ENCODE results near the gene PJA1. TPM values are rescaled to one million over a fixed set of nuclear protein-coding genes. Genes with fewer than 3 reads are reported as not detected.

The PJA1 gene
- total RNA-seq, 6 experiments from 2014 or later, result 3.9 to 10.4 (median 6.7) TPM

DNA sequence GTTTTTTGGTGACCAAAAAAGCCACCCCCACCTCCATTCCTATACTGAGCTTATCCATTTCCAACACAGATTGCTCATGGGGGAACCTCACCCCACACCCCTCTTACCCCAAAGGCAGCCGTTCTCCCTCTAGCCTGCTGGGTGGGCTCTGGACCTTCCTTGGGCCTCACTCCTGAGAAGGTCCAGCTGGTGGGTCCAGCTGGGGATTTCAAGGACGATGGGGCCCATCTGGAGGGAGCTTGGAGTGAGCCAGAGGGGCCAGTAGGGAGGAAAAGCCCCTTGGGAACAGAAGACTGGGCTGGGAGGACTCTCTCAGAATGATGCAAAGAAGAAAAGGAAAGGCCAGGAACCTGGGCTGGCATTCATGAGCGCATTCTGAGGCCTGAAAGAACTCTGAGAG, 42.0 kb upstream of the PJA1 start:
- Histone ChIP-seq H3K27ac (no peak overlapping the region), H3K4me3 (no peak overlapping the region), H3K9me3 (no peaks in the 10 kb centered on the region), H3K36me3 (no peaks in the 10 kb centered on the region), H3K4me1 (no peaks in the 10 kb centered on the region), H3K27me3 (no peaks in the 10 kb centered on the region)
- 41% methylated on average over 3 of the region's 3 CpGs for WGBS (ENCODE audit: insufficient coverage, low coverage, low lambda C conversion rate, missing lambda C conversion rate)
- TF ChIP-seq, protein P1, sequence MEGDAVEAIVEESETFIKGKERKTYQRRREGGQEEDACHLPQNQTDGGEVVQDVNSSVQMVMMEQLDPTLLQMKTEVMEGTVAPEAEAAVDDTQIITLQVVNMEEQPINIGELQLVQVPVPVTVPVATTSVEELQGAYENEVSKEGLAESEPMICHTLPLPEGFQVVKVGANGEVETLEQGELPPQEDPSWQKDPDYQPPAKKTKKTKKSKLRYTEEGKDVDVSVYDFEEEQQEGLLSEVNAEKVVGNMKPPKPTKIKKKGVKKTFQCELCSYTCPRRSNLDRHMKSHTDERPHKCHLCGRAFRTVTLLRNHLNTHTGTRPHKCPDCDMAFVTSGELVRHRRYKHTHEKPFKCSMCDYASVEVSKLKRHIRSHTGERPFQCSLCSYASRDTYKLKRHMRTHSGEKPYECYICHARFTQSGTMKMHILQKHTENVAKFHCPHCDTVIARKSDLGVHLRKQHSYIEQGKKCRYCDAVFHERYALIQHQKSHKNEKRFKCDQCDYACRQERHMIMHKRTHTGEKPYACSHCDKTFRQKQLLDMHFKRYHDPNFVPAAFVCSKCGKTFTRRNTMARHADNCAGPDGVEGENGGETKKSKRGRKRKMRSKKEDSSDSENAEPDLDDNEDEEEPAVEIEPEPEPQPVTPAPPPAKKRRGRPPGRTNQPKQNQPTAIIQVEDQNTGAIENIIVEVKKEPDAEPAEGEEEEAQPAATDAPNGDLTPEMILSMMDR (IDR thresholded peaks at IDR 0.05), result no peak
- no peak for TF ChIP-seq POLR2A (IDR thresholded peaks at IDR 0.05)
- ATAC-seq (no peak), DNase-seq (no peak)
- intact Hi-C loops (cut with DNase I), result no loop called here

DNA sequence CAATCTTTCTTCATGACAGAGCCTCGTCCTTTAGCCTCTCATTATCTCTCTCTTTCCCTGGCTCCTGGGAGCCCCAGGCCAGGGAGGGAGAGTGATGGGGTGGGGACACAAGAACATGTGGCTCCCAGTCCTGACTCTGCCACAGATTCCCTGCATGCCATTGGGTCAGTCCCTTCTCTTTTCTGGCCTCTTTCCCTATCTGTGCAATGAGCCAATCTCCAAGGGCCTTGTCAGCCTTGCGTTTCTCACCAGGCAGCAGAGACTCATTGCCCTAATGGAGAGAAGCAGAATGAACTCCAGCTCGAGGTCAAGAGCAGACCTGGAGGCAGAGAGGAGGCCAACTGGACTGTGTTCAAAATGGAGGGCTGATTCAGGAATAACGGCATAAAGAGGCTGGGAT, 38.4 kb upstream of the PJA1 start:
- H3K4me3 ChIP-seq, result no peak overlapping the region
- H3K27ac ChIP-seq, result no peak overlapping the region
- H3K9me3 ChIP-seq, result no peaks in the 10 kb centered on the region
- ATAC-seq (no peak), DNase-seq (no peak)
- WGBS (ENCODE audit: insufficient coverage, low coverage, low lambda C conversion rate, missing lambda C conversion rate), result 57% methylated on average over 3 of the region's 4 CpGs
- no peaks in the 10 kb centered on the region for H3K4me1 ChIP-seq
- H3K27me3 ChIP-seq, result no peaks in the 10 kb centered on the region
- no peaks in the 10 kb centered on the region for H3K36me3 ChIP-seq
- intact Hi-C loops (cut with DNase I), result no loop called here
- TF ChIP-seq, protein P1 (IDR thresholded peaks at IDR 0.05), result no peak
- no peak for TF ChIP-seq POLR2A (IDR thresholded peaks at IDR 0.05)

DNA sequence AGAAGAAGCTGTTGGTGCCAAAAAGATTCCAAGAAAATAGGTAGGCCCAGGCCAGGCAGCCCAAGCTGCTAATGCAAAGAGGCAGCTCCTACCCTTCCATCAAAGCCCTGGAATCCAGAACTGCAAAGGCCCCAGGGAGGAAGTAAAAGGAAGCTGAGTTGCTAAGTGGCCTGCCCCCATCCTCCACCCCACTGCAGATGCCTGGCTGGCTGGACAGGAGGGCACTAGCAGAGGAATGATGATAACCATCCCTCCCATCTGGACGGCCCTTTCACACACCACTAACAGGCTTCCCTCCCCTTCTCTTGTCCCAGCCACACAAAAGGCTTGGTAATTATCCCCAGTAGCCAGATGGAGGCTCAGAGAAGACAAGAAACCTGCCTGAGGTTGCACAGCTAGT, 32.4 kb upstream of the PJA1 start:
- no peak overlapping the region for H3K4me3 ChIP-seq
- H3K4me1 ChIP-seq, result no peaks in the 10 kb centered on the region
- intact Hi-C loops (cut with DNase I), result no loop called here
- no peaks in the 10 kb centered on the region for H3K9me3 ChIP-seq
- no peaks in the 10 kb centered on the region for H3K36me3 ChIP-seq
- H3K27ac ChIP-seq, result no peak overlapping the region
- no peak for ATAC-seq
- WGBS (ENCODE audit: insufficient coverage, low coverage, low lambda C conversion rate, missing lambda C conversion rate), result no CpG with 5 or more reads among the region's 1 CpG
- no peak for DNase-seq
- no peaks in the 10 kb centered on the region for H3K27me3 ChIP-seq
- no peak for TF ChIP-seq POLR2A (IDR thresholded peaks at IDR 0.05)
- TF ChIP-seq, protein P1 (IDR thresholded peaks at IDR 0.05), result no peak

DNA sequence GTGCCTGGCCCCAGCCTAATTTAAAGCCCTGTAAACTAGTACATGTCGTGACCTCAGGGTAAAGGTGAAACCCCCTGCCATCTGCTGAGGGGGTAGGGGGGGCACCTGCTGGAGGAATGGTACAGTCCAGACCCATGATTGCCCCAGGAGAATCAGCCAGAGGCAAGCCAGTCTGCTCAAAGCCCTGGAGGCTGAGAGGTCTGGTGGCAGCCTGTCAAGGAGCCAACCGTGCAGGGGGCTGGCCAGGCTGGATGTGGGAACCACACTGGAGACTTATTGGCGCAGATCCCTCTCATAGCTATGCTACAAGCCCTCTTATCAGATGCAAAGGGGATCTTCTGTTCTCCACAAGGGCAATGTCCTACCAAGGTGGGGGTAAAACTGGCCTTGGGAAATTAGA, 31.4 kb upstream of the PJA1 start:
- H3K27ac ChIP-seq, result no peak overlapping the region
- TF ChIP-seq POLR2A (IDR thresholded peaks at IDR 0.05), result no peak
- TF ChIP-seq, protein P1 (IDR thresholded peaks at IDR 0.05), result no peak
- H3K9me3 ChIP-seq, result no peaks in the 10 kb centered on the region
- H3K36me3 ChIP-seq, result no peaks in the 10 kb centered on the region
- ATAC-seq (no peak), DNase-seq (no peak)
- no peak overlapping the region for H3K4me3 ChIP-seq
- H3K27me3 ChIP-seq, result no peaks in the 10 kb centered on the region
- no peaks in the 10 kb centered on the region for H3K4me1 ChIP-seq
- intact Hi-C loops (cut with DNase I), result no loop called here
- 70% methylated on average over 3 of the region's 3 CpGs for WGBS (ENCODE audit: insufficient coverage, low coverage, low lambda C conversion rate, missing lambda C conversion rate)

DNA sequence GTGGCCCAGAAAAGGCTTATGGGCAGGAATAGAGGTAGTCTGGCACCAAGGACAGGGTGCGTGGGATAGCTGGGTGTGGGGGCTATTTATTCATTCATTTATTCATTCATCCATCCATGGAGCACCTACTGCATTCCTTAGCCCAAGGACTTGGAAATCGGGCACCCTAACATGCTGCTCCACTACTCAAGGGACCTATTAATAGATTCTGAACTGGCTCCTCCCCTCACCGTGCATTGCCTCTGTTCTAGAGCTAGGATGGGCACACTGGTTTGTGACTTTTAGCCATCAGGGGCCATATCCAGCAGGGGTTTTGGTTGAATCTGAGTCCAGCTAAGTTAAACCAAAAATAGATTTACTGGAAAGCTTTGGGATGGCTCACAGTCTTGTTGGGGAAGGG, 30.6 kb upstream of the PJA1 start:
- intact Hi-C loops (cut with DNase I), result no loop called here
- 68% methylated on average over 2 of the region's 3 CpGs for WGBS (ENCODE audit: insufficient coverage, low coverage, low lambda C conversion rate, missing lambda C conversion rate)
- Histone ChIP-seq H3K36me3 (no peaks in the 10 kb centered on the region), H3K4me1 (no peaks in the 10 kb centered on the region), H3K27me3 (no peaks in the 10 kb centered on the region), H3K27ac (no peak overlapping the region), H3K4me3 (no peak overlapping the region), H3K9me3 (no peaks in the 10 kb centered on the region)
- ATAC-seq, result no peak
- no peak for DNase-seq
- TF ChIP-seq, protein P1 (IDR thresholded peaks at IDR 0.05), result no peak
- no peak for TF ChIP-seq POLR2A (IDR thresholded peaks at IDR 0.05)

Measured in right lobe of liver (tissue), 6 donors.